ENCODE data around the gene HS3ST3A1. TPM values are rescaled to one million over a fixed set of nuclear protein-coding genes. Genes with fewer than 3 reads are reported as not detected.

HS3ST3A1 gene
- total and polyA plus RNA-seq, 4 donors: 0.40 to 6.5 (median 2.5) TPM

DNA sequence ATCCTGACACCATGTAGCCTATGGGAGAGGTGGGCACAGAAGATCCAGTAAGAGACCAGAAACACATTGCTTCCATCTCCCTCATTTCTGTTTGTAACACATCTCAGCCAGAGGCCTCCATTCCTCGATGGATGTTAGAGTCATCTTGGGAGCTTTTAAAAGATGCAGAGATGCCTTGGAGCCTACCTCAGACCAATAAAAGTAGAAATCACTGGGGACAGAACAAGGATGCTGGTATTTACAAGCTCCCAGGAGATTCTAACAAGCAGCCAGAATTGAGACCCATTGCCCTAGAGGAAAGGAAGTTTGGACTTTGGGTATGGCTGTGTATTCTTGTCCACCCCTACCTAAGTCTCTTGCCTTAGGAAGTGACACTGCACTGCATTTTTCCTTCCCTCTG lies 40.8 kb downstream of the HS3ST3A1 start:
- Histone ChIP-seq H3K27ac (ENCODE audit: low read depth in 1 of 2, low read length in 2 of 2) (no peak overlapping the region), H3K4me1 (ENCODE audit: control insufficient read depth in 4 of 4, insufficient read depth in 4 of 4, low read length in 3 of 4) (no peaks in the 10 kb centered on the region), H3K27me3 (ENCODE audit: control insufficient read depth in 4 of 4, insufficient read depth in 4 of 4, low read length in 3 of 4) (peaks cover 0 to 4% (median 0%) of the 10 kb centered on the region in 4 donors), H3K9ac (ENCODE audit: low read depth in 1 of 2, low read length in 2 of 2) (no peak overlapping the region), H3K9me3 (ENCODE audit: control insufficient read depth in 4 of 4, low read length in 3 of 4) (no peaks in the 10 kb centered on the region), H3K36me3 (ENCODE audit: control insufficient read depth in 4 of 4, insufficient read depth in 3 of 4, low read depth in 1 of 4, low read length in 3 of 4) (no peaks in the 10 kb centered on the region), H3K4me3 (ENCODE audit: low read depth in 1 of 3, low read length in 3 of 3) (no peak overlapping the region)
- 87% methylated on average over 1 of the region's 1 CpG for WGBS
- DNase-seq (ENCODE audit: low spot score): no peak
- TF ChIP-seq HNF4G (IDR thresholded peaks at IDR 0.05) (no peak), RAD21 (IDR thresholded peaks at IDR 0.05) (no peak), HNF4A (conservative IDR thresholded peaks at IDR 0.05) (no peak), GABPA (IDR thresholded peaks at IDR 0.05 in 1 of 2, conservative IDR thresholded peaks at IDR 0.05 in 1 of 2) (no peak), EGR1 (IDR thresholded peaks at IDR 0.05; ENCODE audit: low read depth in 2 of 2) (no peak), YY1 (IDR thresholded peaks at IDR 0.05) (no peak), SP1 (IDR thresholded peaks at IDR 0.05) (no peak), RXRA (IDR thresholded peaks at IDR 0.05) (no peak), NR2F2 (IDR thresholded peaks at IDR 0.05) (no peak), FOXA1 (IDR thresholded peaks at IDR 0.05) (no peak), JUND (IDR thresholded peaks at IDR 0.05) (no peak), FOXA2 (IDR thresholded peaks at IDR 0.05) (no peak)
- TF ChIP-seq, protein P1, sequence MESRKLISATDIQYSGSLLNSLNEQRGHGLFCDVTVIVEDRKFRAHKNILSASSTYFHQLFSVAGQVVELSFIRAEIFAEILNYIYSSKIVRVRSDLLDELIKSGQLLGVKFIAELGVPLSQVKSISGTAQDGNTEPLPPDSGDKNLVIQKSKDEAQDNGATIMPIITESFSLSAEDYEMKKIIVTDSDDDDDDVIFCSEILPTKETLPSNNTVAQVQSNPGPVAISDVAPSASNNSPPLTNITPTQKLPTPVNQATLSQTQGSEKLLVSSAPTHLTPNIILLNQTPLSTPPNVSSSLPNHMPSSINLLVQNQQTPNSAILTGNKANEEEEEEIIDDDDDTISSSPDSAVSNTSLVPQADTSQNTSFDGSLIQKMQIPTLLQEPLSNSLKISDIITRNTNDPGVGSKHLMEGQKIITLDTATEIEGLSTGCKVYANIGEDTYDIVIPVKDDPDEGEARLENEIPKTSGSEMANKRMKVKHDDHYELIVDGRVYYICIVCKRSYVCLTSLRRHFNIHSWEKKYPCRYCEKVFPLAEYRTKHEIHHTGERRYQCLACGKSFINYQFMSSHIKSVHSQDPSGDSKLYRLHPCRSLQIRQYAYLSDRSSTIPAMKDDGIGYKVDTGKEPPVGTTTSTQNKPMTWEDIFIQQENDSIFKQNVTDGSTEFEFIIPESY (IDR thresholded peaks at IDR 0.05): no peak
- TF ChIP-seq, protein P2, sequence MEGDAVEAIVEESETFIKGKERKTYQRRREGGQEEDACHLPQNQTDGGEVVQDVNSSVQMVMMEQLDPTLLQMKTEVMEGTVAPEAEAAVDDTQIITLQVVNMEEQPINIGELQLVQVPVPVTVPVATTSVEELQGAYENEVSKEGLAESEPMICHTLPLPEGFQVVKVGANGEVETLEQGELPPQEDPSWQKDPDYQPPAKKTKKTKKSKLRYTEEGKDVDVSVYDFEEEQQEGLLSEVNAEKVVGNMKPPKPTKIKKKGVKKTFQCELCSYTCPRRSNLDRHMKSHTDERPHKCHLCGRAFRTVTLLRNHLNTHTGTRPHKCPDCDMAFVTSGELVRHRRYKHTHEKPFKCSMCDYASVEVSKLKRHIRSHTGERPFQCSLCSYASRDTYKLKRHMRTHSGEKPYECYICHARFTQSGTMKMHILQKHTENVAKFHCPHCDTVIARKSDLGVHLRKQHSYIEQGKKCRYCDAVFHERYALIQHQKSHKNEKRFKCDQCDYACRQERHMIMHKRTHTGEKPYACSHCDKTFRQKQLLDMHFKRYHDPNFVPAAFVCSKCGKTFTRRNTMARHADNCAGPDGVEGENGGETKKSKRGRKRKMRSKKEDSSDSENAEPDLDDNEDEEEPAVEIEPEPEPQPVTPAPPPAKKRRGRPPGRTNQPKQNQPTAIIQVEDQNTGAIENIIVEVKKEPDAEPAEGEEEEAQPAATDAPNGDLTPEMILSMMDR (IDR thresholded peaks at IDR 0.05; ENCODE audit: low read depth, low read length, missing input control): no peak
- TF ChIP-seq, protein P3, sequence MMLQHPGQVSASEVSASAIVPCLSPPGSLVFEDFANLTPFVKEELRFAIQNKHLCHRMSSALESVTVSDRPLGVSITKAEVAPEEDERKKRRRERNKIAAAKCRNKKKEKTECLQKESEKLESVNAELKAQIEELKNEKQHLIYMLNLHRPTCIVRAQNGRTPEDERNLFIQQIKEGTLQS (IDR thresholded peaks at IDR 0.05): no peak
- TF ChIP-seq, protein P4, sequence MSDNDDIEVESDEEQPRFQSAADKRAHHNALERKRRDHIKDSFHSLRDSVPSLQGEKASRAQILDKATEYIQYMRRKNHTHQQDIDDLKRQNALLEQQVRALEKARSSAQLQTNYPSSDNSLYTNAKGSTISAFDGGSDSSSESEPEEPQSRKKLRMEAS (IDR thresholded peaks at IDR 0.05): no peak
- TF ChIP-seq, protein P5, sequence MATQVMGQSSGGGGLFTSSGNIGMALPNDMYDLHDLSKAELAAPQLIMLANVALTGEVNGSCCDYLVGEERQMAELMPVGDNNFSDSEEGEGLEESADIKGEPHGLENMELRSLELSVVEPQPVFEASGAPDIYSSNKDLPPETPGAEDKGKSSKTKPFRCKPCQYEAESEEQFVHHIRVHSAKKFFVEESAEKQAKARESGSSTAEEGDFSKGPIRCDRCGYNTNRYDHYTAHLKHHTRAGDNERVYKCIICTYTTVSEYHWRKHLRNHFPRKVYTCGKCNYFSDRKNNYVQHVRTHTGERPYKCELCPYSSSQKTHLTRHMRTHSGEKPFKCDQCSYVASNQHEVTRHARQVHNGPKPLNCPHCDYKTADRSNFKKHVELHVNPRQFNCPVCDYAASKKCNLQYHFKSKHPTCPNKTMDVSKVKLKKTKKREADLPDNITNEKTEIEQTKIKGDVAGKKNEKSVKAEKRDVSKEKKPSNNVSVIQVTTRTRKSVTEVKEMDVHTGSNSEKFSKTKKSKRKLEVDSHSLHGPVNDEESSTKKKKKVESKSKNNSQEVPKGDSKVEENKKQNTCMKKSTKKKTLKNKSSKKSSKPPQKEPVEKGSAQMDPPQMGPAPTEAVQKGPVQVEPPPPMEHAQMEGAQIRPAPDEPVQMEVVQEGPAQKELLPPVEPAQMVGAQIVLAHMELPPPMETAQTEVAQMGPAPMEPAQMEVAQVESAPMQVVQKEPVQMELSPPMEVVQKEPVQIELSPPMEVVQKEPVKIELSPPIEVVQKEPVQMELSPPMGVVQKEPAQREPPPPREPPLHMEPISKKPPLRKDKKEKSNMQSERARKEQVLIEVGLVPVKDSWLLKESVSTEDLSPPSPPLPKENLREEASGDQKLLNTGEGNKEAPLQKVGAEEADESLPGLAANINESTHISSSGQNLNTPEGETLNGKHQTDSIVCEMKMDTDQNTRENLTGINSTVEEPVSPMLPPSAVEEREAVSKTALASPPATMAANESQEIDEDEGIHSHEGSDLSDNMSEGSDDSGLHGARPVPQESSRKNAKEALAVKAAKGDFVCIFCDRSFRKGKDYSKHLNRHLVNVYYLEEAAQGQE (IDR thresholded peaks at IDR 0.05): no peak

DNA sequence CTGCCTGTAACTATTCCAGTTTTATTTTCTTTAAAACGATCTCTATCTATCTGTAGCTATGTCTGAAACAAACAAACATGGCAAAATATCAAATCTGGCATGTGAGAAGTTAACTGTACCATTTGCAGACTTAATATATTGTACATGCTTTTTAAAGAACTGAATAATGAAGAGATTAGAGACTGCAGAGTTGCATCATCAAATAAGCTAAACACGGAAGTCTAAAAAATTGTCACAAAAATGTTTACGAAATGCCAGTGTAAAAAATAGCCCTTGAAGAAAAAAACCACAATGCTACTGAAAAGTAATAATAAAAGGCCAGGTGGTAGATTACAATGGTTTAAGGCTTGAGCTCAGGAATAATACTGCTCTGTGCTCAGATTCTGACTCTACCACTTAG lies 43.1 kb downstream of the HS3ST3A1 start:
- Histone ChIP-seq H3K27me3 (ENCODE audit: control insufficient read depth in 4 of 4, insufficient read depth in 4 of 4, low read length in 3 of 4) (no peaks in the 10 kb centered on the region), H3K36me3 (ENCODE audit: control insufficient read depth in 4 of 4, insufficient read depth in 3 of 4, low read depth in 1 of 4, low read length in 3 of 4) (no peaks in the 10 kb centered on the region), H3K4me3 (ENCODE audit: low read depth in 1 of 3, low read length in 3 of 3) (no peak overlapping the region), H3K27ac (ENCODE audit: low read depth in 1 of 2, low read length in 2 of 2) (no peak overlapping the region), H3K4me1 (ENCODE audit: control insufficient read depth in 4 of 4, insufficient read depth in 4 of 4, low read length in 3 of 4) (no peaks in the 10 kb centered on the region), H3K9me3 (ENCODE audit: control insufficient read depth in 4 of 4, low read length in 3 of 4) (no peaks in the 10 kb centered on the region), H3K9ac (ENCODE audit: low read depth in 1 of 2, low read length in 2 of 2) (no peak overlapping the region)
- WGBS: 63% methylated on average over 3 of the region's 3 CpGs
- TF ChIP-seq RXRA (IDR thresholded peaks at IDR 0.05): no peak
- TF ChIP-seq, protein P1 (IDR thresholded peaks at IDR 0.05): no peak
- no peak for DNase-seq (ENCODE audit: low spot score)
